ENCODE data around the gene EPHB2.

Gene EPHB2

GRCh38 chr1:22722901-22723550 lies 12.4 kb downstream of the EPHB2 start:
- no peak for DNase-seq

- no peak for DNase-seq
These were observed 17.2 kb downstream of the EPHB2 start for GRCh38 chr1:22727873-22728272.

DNA sequence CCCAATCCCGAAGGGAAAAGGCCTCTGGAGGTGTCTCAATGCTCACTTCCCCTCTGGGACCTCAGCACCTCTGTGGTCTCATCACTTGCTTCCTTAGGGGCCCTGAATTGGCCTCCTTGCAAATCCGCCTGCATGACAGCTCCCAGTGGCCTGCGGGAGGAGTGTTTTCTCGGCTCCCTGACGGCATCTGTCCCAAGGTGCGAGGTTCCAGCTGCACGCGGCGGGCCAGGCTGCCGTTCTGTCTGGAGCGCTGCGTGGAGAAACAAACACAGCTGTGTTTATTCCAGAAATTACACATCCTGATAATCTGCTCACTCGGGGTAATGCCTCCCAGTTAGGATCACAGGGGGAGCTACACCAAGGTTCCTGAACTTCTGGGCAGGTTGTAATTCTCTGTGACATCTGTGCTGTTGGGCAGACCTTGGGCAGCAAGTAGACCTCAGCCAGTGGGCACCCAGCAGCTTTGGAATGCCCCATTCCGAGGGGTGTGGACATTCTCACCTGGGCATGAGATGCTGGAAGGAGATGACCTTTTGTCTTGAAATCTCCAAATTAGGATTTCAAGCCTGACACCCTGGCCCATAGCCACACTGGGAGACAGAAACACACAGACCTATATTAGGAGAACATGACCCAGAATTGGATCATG lies 18.2 kb downstream of the EPHB2 start:
- peak; percentile 72 to 85 for DNase-seq

- no peak for DNase-seq
These were observed 18.7 kb downstream of the EPHB2 start for GRCh38 chr1:22729400-22729773.

DNA sequence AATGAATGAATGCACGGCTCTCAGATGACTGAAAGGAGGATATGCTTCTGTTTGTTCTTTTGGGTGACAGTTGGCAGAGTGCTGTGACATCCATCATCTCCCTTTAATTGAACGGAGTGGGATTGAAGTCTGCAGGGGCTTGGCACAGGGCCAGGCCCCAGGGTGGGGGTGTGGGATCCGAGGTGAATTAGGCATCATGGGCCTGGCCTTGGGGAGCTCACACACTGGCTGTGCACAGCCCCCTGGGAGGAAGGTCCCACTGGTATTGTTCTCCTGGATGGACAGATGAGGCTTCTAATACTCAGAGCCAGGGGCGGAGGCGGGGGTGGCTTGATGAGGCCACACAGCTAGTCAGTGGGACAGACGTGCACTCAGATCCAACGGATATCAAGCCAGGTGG lies 19.3 kb downstream of the EPHB2 start:
- no peak for DNase-seq

DNA sequence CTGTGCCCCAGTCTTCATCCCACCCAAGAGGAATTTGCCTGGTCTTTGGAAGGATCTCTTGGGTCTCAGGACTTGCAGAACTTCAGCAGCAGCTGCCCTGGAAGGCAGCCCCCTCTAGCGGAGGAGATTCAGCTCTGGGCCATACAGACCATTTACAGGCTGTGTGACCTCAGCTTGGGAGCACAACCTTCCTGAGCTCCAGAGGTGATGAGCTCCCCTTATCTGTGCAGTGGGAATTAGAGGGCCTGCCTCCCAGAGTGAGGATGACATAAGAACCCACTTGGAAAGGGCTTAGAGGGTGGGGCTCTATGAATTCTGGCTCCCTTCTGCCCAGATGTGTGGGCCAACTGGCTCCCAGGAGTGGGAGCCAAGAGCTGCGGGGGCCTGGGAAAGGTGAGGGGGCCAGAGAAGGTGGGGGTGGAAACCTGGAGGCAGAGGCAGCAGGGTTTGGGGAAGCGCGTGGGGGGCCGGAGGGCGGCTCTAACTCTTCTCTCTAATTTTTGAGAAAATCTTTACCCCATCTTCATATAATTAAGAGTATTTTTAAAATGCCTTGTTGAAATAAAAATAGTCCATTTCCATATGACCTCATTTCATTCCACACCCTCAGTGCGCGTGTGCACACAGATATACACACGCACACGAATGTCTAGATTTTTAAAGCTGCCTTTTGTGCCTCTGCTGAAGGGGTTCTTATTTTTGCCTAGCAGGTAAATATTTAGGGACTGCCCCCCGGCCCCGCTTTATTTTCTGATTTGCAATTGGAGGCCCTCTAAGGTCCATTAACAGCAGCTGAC lies 21.5 kb downstream of the EPHB2 start:
- no peak for DNase-seq

GRCh38 chr1:22733643-22734042 lies 23.0 kb downstream of the EPHB2 start:
- no peak for DNase-seq

DNA sequence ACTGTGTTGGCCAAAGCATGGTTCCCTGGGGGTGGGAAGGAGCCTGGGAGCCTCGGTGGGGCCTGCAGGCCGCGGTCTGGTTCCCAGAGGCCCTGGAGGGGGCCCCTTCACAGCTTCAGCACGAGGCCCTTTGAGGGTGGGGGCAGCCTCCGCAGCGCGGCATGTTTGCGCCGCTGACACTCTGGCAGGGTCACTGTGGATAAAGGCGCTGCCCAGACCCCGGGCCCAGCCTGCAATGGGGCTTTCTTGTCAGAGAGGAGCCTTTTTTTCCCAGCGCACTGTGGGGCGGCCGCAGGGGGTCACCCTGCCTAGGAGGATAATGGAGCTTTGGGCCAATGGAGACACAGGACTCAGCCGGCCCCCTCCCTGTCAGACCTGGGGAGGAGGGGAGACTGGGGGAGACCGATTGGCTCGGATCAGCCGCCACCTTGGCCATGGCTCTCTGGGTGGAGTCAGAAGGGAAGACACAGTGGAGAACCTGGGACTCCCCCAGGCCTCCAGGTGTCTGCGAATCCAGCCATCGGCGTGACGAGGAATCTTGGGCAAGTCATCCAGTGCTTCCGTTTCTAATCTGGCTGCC lies 26.0 kb downstream of the EPHB2 start:
- no peak for DNase-seq

- no peak for DNase-seq
These were observed 26.9 kb downstream of the EPHB2 start for GRCh38 chr1:22737374-22738068.

DNA sequence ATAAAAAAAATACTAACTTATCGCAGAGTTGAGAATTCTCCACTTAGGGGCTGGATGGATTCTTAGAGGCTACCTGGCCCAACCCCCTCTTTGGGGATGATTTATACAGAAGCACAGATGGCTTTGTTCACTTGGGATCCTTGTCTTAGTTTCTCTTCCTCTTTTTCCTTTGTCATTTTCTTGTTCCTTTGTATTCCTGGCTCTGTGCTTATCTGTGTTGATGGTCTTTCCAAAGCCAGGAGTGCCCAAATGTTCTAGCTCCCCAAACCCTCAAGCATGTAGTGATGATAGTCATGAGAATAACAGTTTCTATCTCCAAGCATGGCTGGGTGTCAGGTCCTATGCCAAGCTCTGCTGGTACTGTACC lies 27.4 kb downstream of the EPHB2 start:
- DNase-seq = no peak

DNA sequence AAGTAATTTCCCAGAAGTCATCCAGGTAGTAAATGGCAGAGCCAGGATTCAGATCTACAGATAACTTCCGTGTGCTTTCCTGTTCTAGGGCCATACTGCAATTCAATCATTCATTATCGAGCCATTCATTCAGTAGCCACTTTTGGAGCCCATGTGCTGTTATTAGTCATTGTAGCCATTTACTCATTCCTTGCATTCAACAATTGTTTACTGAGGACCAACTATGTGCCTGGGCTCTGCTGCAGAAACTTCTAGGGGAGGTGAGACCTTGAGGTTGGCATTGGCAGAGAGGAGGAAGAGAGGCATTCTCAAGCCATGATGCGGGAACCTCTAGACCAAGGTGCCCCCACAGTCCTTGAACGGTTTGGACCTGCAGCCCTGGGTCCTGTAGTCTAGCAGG lies 27.9 kb downstream of the EPHB2 start:
- no peak for DNase-seq

DNA sequence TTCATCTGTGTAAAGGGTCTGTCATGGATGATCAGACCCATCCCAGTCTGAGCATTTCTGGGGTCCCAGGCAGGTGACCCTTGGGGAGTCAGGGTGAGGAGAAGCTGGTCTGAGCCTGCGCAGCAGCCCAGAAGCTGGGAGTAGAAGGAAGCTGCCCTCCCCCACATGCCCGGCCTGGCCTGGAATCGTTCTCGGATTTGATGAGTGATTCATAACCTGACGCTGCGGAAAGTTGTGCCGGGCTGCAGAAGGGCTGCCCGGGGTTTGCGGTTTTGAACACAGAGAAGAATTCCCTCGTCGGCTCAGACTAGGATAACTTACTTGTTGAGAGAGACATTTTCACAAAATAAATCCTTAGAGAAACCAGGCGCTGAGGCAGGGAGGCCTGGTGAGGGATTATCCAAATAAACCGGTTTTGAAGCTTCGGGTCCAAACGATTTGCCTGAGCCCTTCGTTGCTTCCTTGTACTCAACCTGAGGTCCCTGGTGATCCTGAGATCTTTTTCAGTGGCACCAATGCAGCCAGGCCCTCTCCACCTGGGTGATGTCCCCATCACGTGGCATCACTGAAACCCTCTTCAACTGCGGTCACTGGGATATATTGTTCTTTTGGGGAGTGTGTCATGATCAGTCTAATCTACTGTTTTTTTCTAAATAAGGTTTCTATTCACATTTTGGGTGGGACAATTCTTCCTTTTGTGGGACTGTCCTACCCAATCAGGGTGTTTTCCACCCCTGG lies 29.2 kb downstream of the EPHB2 start:
- DNase-seq = no peak

DNA sequence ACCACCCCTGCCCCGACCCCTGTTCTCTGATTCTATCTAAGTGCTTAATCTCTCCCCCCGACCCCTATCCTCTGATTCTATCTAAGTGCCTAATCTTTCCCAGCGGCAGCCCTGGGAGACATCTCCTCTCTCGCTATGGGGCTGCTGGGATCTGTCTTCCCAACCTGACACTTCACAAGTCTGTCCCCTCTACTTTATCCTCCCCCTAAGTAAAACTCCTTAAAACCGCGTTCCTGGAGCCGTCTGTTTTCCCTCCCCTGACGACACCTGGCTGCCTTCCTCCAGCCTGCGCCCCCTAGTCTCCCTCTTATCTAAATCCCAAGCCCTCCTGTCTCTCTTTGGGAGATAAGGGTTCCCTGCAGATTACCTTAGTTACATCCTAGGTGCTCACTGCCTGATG lies 30.5 kb downstream of the EPHB2 start:
- DNase-seq = no peak

DNA sequence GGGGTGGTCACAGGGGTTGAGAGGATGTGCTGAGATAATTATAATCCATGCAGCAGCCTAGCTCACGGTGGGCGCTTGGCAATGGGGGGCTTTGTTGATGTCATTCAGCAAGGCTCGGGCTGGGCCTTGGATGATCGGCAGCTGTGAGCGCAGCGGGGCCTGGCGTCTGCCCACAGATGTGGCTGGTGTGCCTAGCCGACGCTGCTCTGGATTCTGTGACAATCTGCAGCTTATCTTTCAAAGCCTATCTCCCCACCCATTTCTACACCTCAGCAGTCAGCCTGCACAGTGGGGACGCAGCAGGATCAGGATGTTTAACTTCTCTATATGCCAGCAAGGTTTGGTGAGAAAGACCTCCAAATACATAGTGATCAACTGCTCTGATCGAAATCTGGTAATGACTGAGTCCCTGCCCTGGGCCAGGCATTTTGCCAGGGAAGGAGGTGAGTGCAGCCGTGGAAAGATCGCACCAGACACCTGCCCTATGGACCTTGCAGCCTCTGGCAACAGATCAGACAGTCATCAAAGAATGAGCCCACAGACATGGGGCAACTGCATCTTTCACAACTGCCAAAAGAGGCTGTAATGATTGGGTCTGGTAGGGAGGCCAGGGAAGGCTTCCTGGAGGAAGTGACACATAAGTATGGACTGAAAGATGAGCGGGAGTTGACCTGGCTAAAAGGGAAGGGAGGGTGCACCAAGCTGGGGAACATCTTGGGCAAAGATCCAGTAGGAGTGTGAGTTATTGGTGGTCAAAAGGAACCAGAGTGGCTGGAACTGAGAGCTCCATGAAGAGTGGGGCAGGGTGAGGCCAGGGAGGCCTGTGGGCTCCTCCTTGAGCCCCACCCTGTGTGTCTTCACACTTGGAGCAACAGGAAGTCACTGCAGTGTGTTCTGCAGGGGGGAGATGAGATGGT lies 35.3 kb downstream of the EPHB2 start:
- DNase-seq = peak in 1 of 2 experiments; percentile 4

DNA sequence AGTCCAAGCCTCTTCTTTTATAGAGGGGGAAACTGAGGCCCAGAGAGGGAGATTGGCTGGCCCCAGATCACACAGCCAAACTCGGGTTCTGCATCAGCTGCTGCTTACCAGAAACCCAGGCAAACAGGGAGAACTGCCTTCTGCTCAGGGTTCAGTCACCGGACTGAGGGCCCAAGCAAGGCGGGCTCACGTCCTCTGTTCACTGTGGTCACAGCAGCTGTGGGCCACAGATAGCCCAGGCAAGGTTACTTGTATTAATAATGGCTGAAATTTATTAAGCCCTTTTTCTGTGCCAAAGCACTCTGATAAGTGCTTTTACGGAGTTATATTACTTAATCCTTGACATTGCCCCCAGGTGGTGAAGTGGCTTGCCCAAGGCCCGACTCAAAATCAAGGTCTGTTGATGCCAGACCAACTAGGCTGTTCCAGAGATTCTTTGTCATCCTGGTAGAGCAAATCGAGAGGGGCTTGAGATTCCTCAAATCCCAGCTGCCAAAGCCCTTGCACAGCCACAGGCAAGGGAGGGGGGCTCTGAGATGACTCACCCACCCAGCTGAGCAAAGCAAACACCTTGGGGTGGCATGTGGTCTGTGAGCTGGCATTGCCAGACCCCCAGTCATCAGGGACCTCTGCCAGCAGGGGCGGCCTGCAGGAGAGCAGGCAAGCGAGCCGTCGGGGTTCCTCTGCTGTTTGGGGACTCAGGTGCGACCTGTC lies 36.5 kb downstream of the EPHB2 start:
- DNase-seq = no peak

- no peak for DNase-seq
These were observed 37.1 kb downstream of the EPHB2 start for GRCh38 chr1:22747735-22748073.

- no peak for DNase-seq
These were observed 38.9 kb downstream of the EPHB2 start for GRCh38 chr1:22749503-22749902.

DNA sequence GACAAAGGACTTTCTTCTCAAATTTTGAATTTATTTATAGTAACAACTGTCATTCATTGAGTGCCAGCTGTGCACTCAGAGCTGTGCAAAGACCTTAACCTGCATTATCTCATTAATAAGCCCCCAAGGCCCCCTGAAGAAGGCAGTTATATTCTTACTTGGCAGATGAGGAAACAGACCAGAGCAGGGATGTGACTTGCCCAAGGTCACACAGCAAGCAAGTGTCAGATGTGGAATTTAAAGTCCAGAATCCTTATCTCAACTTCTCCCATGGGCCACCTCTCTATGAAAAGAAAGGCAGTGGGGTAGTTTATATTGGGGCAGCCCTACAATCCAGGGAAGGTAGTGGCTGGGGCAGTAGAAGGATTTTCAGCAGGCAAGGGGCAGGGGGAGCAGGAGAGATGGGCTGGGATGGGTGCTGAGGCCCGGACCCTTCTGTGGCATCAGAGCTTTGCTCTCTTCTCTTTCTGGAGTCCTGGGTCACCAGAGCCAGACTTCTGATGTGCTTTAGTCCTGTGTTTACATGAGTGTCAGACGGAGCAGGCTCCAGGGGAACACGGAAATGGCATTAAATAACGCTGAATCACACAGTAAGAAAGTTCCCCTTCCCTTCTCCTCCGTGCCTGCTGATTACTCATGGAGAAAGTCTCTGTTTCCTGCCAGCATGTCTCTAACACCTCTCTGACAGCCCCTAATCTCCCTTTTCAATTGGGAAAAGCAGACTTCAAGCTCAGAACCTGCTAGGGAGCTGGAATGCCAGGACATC lies 39.5 kb downstream of the EPHB2 start:
- DNase-seq = peak in 1 of 2 experiments; percentile 12

DNA sequence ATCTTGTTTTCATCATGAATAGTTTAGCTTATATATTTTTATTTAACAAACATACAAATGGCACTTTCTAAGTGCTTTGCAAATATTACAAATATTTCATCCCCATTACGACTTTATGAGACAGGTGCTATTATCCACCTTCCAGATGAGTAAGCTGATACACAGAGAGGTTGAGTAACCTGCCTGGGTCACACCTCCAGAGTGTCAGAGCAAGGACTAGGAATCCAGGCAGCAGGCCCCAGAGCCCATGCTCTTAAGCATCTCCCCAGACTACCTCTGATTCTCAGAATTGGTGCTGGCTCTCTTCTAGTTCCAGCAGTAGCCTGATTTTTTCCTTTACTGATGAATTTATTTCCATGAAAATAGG lies 40.0 kb downstream of the EPHB2 start:
- DNase-seq = no peak

GRCh38 chr1:22751124-22751531 lies 40.5 kb downstream of the EPHB2 start:
- DNase-seq = peak in 1 of 2 experiments; percentile 2
